Endothelial cell of umbilical vein (primary cell): ENCODE results near the gene C4orf33. TPM values are rescaled to one million over a fixed set of nuclear protein-coding genes. Genes with fewer than 3 reads are reported as not detected.
A peak's percentile ranks its signal among the peaks of the same experiment; 100 is the strongest.

ENCODE experiments used
- Bru-seq: library from RNA; stranded (reverse); fragments of 400-500 nt; gene quantifications from one replicate; lab custom pipeline; 2021; lab: Mats Ljungman, UMichigan
- BruChase-seq, 2 experiments: library from RNA; stranded (reverse); fragments of 400-500 nt; gene quantifications; one replicate each; lab custom pipeline; 2021; lab: Mats Ljungman, UMichigan
- BruUV-seq: library from RNA; stranded (reverse); fragments of 400-500 nt; replicated peaks from 2 replicates; lab custom pipeline; 2021; lab: Mats Ljungman, UMichigan
- CTCF ChIA-PET: fragments of 300-600, 350-600 bp; sonication (Branson Sonifier 250); formaldehyde crosslinking; loops from one replicate; lab custom pipeline; 2021; ENCODE audit warnings: antibody characterized with exemption, inconsistent platforms; lab: Charles Lee
- POLR2A ChIA-PET: fragments of 300-600, 350-600 bp; sonication (Branson Sonifier 250); formaldehyde crosslinking; loops from one replicate; lab custom pipeline; 2021; ENCODE audit warnings: antibody characterized with exemption, inconsistent platforms; lab: Charles Lee
- DNase-seq: peaks from one replicate; pipeline ENCODE4 v3.0.0-alpha.2; 2011; ENCODE audit warnings: low read depth, low spot score
- FAIRE-seq: peaks from 2 replicates; lab custom pipeline; 2011; peaks lifted over from hg19 to GRCh38; lab: Jason Lieb, UNC
- H2AFZ ChIP-seq: 2 replicates; pipeline ENCODE4 v1.6.0; 2012; ENCODE audit warnings: low read depth, low read length, control low read depth, inconsistent platforms
- H3K27ac ChIP-seq: 2 replicates; pipeline ENCODE4 v1.5.1; 2011; ENCODE audit warnings: low read depth, mild to moderate bottlenecking, control low read depth, low read length, moderate library complexity; ENCODE audit not compliant: insufficient read depth
- H3K27me3 ChIP-seq, 2 experiments: 2 replicates each; pipeline versions ENCODE4 v1.6.0 to v1.6.1; 2011; ENCODE audit warnings: low read length in 2 of 2, mixed read lengths in 1 of 2; ENCODE audit not compliant: control insufficient read depth in 2 of 2, insufficient read depth in 2 of 2
- H3K36me3 ChIP-seq, 2 experiments: 2 replicates in 1 of 2; 3 replicates in 1 of 2; pipeline ENCODE4 v1.5.1; 2011; ENCODE audit warnings: low read length in 2 of 2, mild to moderate bottlenecking in 1 of 2, moderate library complexity in 1 of 2; ENCODE audit not compliant: control insufficient read depth in 2 of 2, insufficient read depth in 2 of 2; ENCODE audit errors: extremely low read depth in 1 of 2
- H3K4me1 ChIP-seq: 3 replicates; pipeline ENCODE4 v1.5.1; 2011; ENCODE audit warnings: mild to moderate bottlenecking, low read length; ENCODE audit not compliant: control insufficient read depth, insufficient read depth; ENCODE audit errors: extremely low read depth
- H3K4me2 ChIP-seq: 2 replicates; pipeline ENCODE4 v1.6.1; 2011; ENCODE audit warnings: low read length, control low read depth, mixed read lengths; ENCODE audit not compliant: insufficient read depth
- H3K4me3 ChIP-seq, 3 experiments: fragments of 200-600 bp in 1 of 3; sonication (generic), shearing (Covaris generic) in 1 of 3; replicated peaks in 1 of 3; 2 replicates each; pipeline ENCODE4 v1.5.1; 2011 to 2016; ENCODE audit warnings: control low read depth in 3 of 3, low read length in 3 of 3, mild to moderate bottlenecking in 2 of 3, inconsistent platforms in 1 of 3, low read depth in 1 of 3, moderate library complexity in 1 of 3; ENCODE audit not compliant: insufficient read depth in 1 of 3
- H3K79me2 ChIP-seq: 2 replicates; pipeline ENCODE4 v1.6.0; 2012; ENCODE audit warnings: low read length, inconsistent platforms; ENCODE audit not compliant: control insufficient read depth, insufficient read depth
- H3K9ac ChIP-seq: replicated peaks from 2 replicates; pipeline ENCODE3; 2011; ENCODE audit warnings: low read length, control low read depth; ENCODE audit not compliant: insufficient read depth; ENCODE audit errors: extremely low read depth
- H3K9me1 ChIP-seq: replicated peaks from 3 replicates; pipeline ENCODE4 v1.6.0; 2011; ENCODE audit warnings: mild to moderate bottlenecking, low read length; ENCODE audit not compliant: control insufficient read depth, insufficient read depth; ENCODE audit errors: extremely low read depth
- H3K9me3 ChIP-seq: replicated peaks from 2 replicates; pipeline ENCODE4 v1.5.1; 2012; ENCODE audit warnings: low read length, inconsistent platforms; ENCODE audit not compliant: control insufficient read depth, insufficient read depth
- H4K20me1 ChIP-seq: replicated peaks from 2 replicates; pipeline ENCODE3; 2011; ENCODE audit warnings: mild to moderate bottlenecking, low read length; ENCODE audit not compliant: control insufficient read depth, insufficient read depth; ENCODE audit errors: extremely low read depth
- CTCF ChIP-seq, 2 donors: IDR thresholded peaks; 1 replicate in 1 of 2; 2 replicates in 1 of 2; pipeline ENCODE4 v1.5.1; 2011; ENCODE audit warnings: low read length in 2 of 2, mild to moderate bottlenecking in 2 of 2, moderate library complexity in 2 of 2, control low read depth in 1 of 2, inconsistent platforms in 1 of 2, low read depth in 1 of 2; ENCODE audit not compliant: insufficient read depth in 1 of 2; ENCODE audit errors: extremely low read depth in 1 of 2
- EZH2 ChIP-seq: IDR thresholded peaks from 2 replicates; pipeline ENCODE4 v1.6.1; 2012; ENCODE audit warnings: borderline replicate concordance, low read depth, mild to moderate bottlenecking, moderate library complexity, low read length, inconsistent platforms; ENCODE audit not compliant: severe bottlenecking
- FOS ChIP-seq: IDR thresholded peaks from 2 replicates; pipeline ENCODE4 v1.6.1; 2011; ENCODE audit warnings: mild to moderate bottlenecking, low read length, moderate library complexity, borderline replicate concordance; ENCODE audit not compliant: insufficient read depth
- GATA2 ChIP-seq: IDR thresholded peaks from 2 replicates; pipeline ENCODE4 v1.7.0; 2011; ENCODE audit warnings: low read depth, mild to moderate bottlenecking, moderate library complexity, mixed read lengths, low read length; ENCODE audit not compliant: insufficient read length, insufficient read depth
- JUN ChIP-seq: IDR thresholded peaks from 2 replicates; pipeline ENCODE4 v1.6.1; 2011; ENCODE audit warnings: borderline replicate concordance, low read depth; ENCODE audit not compliant: insufficient read length, insufficient read depth
- MYC ChIP-seq: IDR thresholded peaks from one replicate; pipeline ENCODE4 v1.6.1; 2011; ENCODE audit warnings: mild to moderate bottlenecking, low read depth, low read length
- POLR2A ChIP-seq: IDR thresholded peaks from 2 replicates; pipeline ENCODE4 v1.6.1; 2012; ENCODE audit warnings: low read depth, mild to moderate bottlenecking, control low read depth, low read length
- POLR2AphosphoS5 ChIP-seq: IDR thresholded peaks from 2 replicates; pipeline ENCODE4 v1.6.1; 2012; ENCODE audit warnings: low read depth, mild to moderate bottlenecking, control low read depth, low read length, moderate library complexity; ENCODE audit not compliant: insufficient read depth
- dilution Hi-C: fragments of 300-500 bp; cut with MboI; formaldehyde crosslinking; loops from one replicate; pipeline ENCODE4 v1.15.0; 2019; ENCODE audit warnings: low sequenced_read_pairs; ENCODE audit not compliant: extremely low pct_ligation_motif_present
- intact Hi-C: fragments of 100-400 bp; cut with micrococcal nuclease; formaldehyde crosslinking; loops from one replicate; pipeline ENCODE4 v1.10.0; 2022
- long read RNA-seq: library from polyadenylated mRNA; stranded (forward); transcript quantifications from one replicate; pipeline ENCODE4 v2.0.0, GENCODE V29; 2021
- polyA minus RNA-seq, 3 experiments: library from RNA; depleted of rRNA, polyadenylated mRNA; stranded (reverse); fragments of >200 nt; gene quantifications; 1 replicate in 1 of 3; 2 replicates in 2 of 3; pipeline ENCODE4 v1.2.3, GENCODE V29; 2011
- polyA plus RNA-seq, 4 experiments: library from polyadenylated mRNA; depleted of rRNA in 3 of 4; stranded (reverse) in 3 of 4; unstranded in 1 of 4; fragments of >200 nt; gene quantifications; 2 replicates each; pipeline versions ENCODE4 v1.2.1 to v1.2.3, GENCODE V29; 2011 to 2012; ENCODE audit warnings: missing spikeins in 1 of 4
- total RNA-seq: library from RNA; stranded (reverse); gene quantifications from 2 replicates; pipeline ENCODE4 v1.2.3, GENCODE V29; 2021
- TF ChIP-seq, protein P1 (sequence below): IDR thresholded peaks from 2 replicates; pipeline ENCODE4 v1.6.1; 2011; ENCODE audit not compliant: insufficient read depth, insufficient read length

C4orf33 gene, protein sequence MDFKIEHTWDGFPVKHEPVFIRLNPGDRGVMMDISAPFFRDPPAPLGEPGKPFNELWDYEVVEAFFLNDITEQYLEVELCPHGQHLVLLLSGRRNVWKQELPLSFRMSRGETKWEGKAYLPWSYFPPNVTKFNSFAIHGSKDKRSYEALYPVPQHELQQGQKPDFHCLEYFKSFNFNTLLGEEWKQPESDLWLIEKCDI
- total RNA-seq (7.3 and 9.4 TPM in 2 replicates), polyA plus RNA-seq (1.6 and 2.6 TPM in 2 replicates), polyA minus RNA-seq (2.7 and 2.8 TPM in 2 replicates), Bru-seq, nascent RNA (percentile 54 among the genes with signal in this experiment), BruChase-seq, experiment 1, labeled RNA remaining after a 6-hour chase (percentile 50 among the genes with signal in this experiment), BruChase-seq, experiment 2, labeled RNA remaining after a 2-hour chase (percentile 59 among the genes with signal in this experiment)
- 5.1 and 5.2 TPM in 2 replicates for polyA plus RNA-seq (2011; cell fraction: cytosol; rRNA removed)
- polyA plus RNA-seq (2011; cell fraction: nucleus; rRNA removed), result 6.3 and 8.6 TPM in 2 replicates
- polyA plus RNA-seq (2012), result 9.0 and 9.7 TPM in 2 replicates
- 3.3 TPM for polyA minus RNA-seq (2011; cell fraction: cytosol; rRNA and poly(A)+ RNA removed)
- polyA minus RNA-seq (2011; cell fraction: nucleus; rRNA and poly(A)+ RNA removed), result 2.9 and 5.2 TPM in 2 replicates
- long read RNA-seq, full-length matches to known transcripts, result 15 of 19 reads
- long read RNA-seq, partial matches to known transcripts, result 0 of 19 reads
- long read RNA-seq, other reads (novel, unspliced or antisense), result 4 of 19 reads

- BruUV-seq, result no TSS peak
- Histone ChIP-seq H3K9me3 (no peaks in the 10 kb centered on the region), H3K27me3 (no peaks in the 10 kb centered on the region), H4K20me1 (no peaks in the 10 kb centered on the region), H3K4me3 (peak within 1 kb of the TSS; percentile 38 to 87 (median 49)), H3K36me3 (no peaks in the 10 kb centered on the region), H2AFZ (peak within 1 kb of the TSS; percentile 79), H3K27ac (peak within 1 kb of the TSS; percentile 80), H3K9me1 (no peaks in the 10 kb centered on the region), H3K4me2 (peak within 1 kb of the TSS; percentile 55), H3K9ac (peak within 1 kb of the TSS; percentile 81), H3K79me2 (peaks cover 18% of the 10 kb centered on the region), H3K4me1 (peaks cover 23% of the 10 kb centered on the region)
- DNase-seq, result peak; percentile 87
- no peak for TF ChIP-seq POLR2AphosphoS5
- TF ChIP-seq POLR2A, result peak; percentile 44
- dilution Hi-C loops, result no loop called here
- intact Hi-C loops, result loop anchor here (10.0 kb wide), 1 partner anchor 571 kb away; no protein-coding TSS in a partner anchor
- POLR2A ChIA-PET, result no interaction called here
- CTCF ChIA-PET, result no interaction called here
- peak; percentile 79 for FAIRE-seq
These were observed at the start of gene C4orf33 for GRCh38 chr4:129095811-129096454. Gene C4orf33, plus strand, starts transcription at chr4:129096152. Its CDS starts 6,459 bp downstream, at chr4:129102611.

DNA sequence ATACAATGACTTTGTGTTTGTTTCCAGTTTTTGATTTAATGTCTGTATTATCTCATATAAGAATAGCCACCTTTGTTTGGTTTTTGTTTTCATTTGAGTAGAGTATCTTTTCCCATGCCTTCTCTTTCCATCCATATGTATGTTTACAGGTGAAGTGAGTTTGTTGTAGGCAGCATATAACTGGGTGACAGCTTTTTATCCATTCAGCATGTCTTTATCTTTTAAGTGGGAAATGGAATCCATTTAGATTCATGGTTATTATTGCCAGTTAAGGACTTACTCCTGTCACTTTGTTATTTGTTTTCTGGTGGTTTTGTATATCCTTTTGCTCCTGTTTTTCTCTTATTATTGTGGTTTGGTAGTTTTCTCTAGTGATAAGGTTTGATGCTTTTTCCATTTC, 36.9 kb upstream of the C4orf33 start:
- no peaks in the 10 kb centered on the region for H4K20me1 ChIP-seq
- no TSS peak for BruUV-seq
- FAIRE-seq (no peak), DNase-seq (no peak)
- no peak overlapping the region for H3K4me2 ChIP-seq
- no peaks in the 10 kb centered on the region for H3K9me3 ChIP-seq
- H3K9me1 ChIP-seq, result no peaks in the 10 kb centered on the region
- H3K27ac ChIP-seq, result no peak overlapping the region
- no peak overlapping the region for H2AFZ ChIP-seq
- intact Hi-C loops (no loop called here), dilution Hi-C loops (no loop called here)
- H3K79me2 ChIP-seq, result no peaks in the 10 kb centered on the region
- CTCF ChIA-PET, result no interaction called here
- no peaks in the 10 kb centered on the region for H3K4me1 ChIP-seq
- H3K27me3 ChIP-seq, result no peaks in the 10 kb centered on the region
- no peak overlapping the region for H3K9ac ChIP-seq
- POLR2A ChIA-PET, result no interaction called here
- no peaks in the 10 kb centered on the region for H3K36me3 ChIP-seq
- no peak overlapping the region for H3K4me3 ChIP-seq
- no peak for TF ChIP-seq FOS
- TF ChIP-seq GATA2, result no peak
- TF ChIP-seq MYC, result no peak
- TF ChIP-seq POLR2AphosphoS5, result no peak
- TF ChIP-seq POLR2A, result no peak
- TF ChIP-seq, protein P1, sequence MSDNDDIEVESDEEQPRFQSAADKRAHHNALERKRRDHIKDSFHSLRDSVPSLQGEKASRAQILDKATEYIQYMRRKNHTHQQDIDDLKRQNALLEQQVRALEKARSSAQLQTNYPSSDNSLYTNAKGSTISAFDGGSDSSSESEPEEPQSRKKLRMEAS, result no peak
- no peak for TF ChIP-seq EZH2
- no peak for TF ChIP-seq CTCF (IDR thresholded peaks at IDR 0.05; ENCODE audit: extremely low read depth in 1 of 2, insufficient read depth in 1 of 2, low read depth in 1 of 2, low read length in 2 of 2)
- no peak for TF ChIP-seq JUN
